GM23338 (cell line): ENCODE measurements around the gene MARS2. TPM values are rescaled to one million over a fixed set of nuclear protein-coding genes. Genes with fewer than 3 reads are reported as not detected.
"Not testable (repeated sequence)": the region's sequence is repeated elsewhere in the genome, so short reads cannot be mapped to it uniquely, and the experiment has no call there.

ENCODE experiments used
- ATAC-seq: fragments of 200-7000 bp; cut with Tn5 transposase; 3 replicates; pipeline ENCODE4 v1.9.1; 2020
- DNase-seq: peaks from one replicate; pipeline ENCODE4 v3.0.0-alpha.2; 2015; ENCODE audit warnings: low spot score
- H2AFZ ChIP-seq: fragments of 200-600 bp; sonication (generic); 2 replicates; pipeline ENCODE4 v1.8.0; 2016; ENCODE audit warnings: antibody characterized with exemption, mild to moderate bottlenecking, moderate library complexity
- H3F3A ChIP-seq: fragments of 200-600 bp; sonication (generic); replicated peaks from 2 replicates; pipeline ENCODE4 v1.8.0; 2017; ENCODE audit warnings: antibody characterized with exemption, mixed run types, low read depth
- H3K27ac ChIP-seq: fragments of 200-600 bp; sonication (generic); 2 replicates; pipeline ENCODE4 v1.6.1; 2016; ENCODE audit warnings: low read depth
- H3K27me3 ChIP-seq: fragments of 200-600 bp; sonication (generic); 2 replicates; pipeline ENCODE4 v1.8.0; 2016; ENCODE audit warnings: mild to moderate bottlenecking, mixed run types, moderate library complexity; ENCODE audit not compliant: insufficient read depth
- H3K36me3 ChIP-seq: fragments of 200-600 bp; sonication (generic); 2 replicates; pipeline ENCODE4 v1.8.0; 2016; ENCODE audit warnings: mild to moderate bottlenecking; ENCODE audit not compliant: insufficient read depth
- H3K4me1 ChIP-seq: fragments of 200-600 bp; sonication (generic); 2 replicates; pipeline ENCODE4 v1.8.0; 2016; ENCODE audit warnings: mild to moderate bottlenecking, moderate library complexity; ENCODE audit not compliant: insufficient read depth
- H3K4me2 ChIP-seq: fragments of 200-600 bp; sonication (generic); 2 replicates; pipeline ENCODE4 v1.7.1; 2017; ENCODE audit warnings: mixed run types
- H3K4me3 ChIP-seq: fragments of 200-600 bp; sonication (generic); 2 replicates; pipeline ENCODE4 v1.6.1; 2016; ENCODE audit warnings: mixed run types
- H3K79me2 ChIP-seq: fragments of 200-600 bp; sonication (generic); replicated peaks from 2 replicates; pipeline ENCODE4 v1.8.0; 2017; ENCODE audit warnings: mild to moderate bottlenecking; ENCODE audit not compliant: insufficient read depth
- H3K9me2 ChIP-seq: fragments of 200-600 bp; sonication (generic); 2 replicates; pipeline ENCODE4 v1.8.0; 2017; ENCODE audit not compliant: insufficient read depth
- H4K20me1 ChIP-seq: fragments of 200-600 bp; sonication (generic); replicated peaks from 2 replicates; pipeline ENCODE4 v1.8.0; 2017; ENCODE audit warnings: mild to moderate bottlenecking; ENCODE audit not compliant: insufficient read depth
- H3K27ac Mint-ChIP-seq: 2 replicates; pipeline ENCODE4 v1.8.0; 2020; ENCODE audit warnings: inconsistent platforms, mild to moderate bottlenecking, moderate library complexity, mixed read lengths
- H3K27me3 Mint-ChIP-seq: 3 replicates; pipeline ENCODE4 v1.8.0; 2022; ENCODE audit warnings: low read depth, mild to moderate bottlenecking, moderate library complexity, mixed read lengths, inconsistent platforms; ENCODE audit not compliant: insufficient read depth, poor library complexity
- H3K36me3 Mint-ChIP-seq: 3 replicates; pipeline ENCODE4 v1.8.0; 2021; ENCODE audit warnings: low read depth, mild to moderate bottlenecking, inconsistent platforms, moderate library complexity, mixed read lengths
- H3K4me1 Mint-ChIP-seq: 3 replicates; pipeline ENCODE4 v1.8.0; 2020; ENCODE audit warnings: mild to moderate bottlenecking, inconsistent platforms, mixed read lengths
- H3K4me3 Mint-ChIP-seq: 3 replicates; pipeline ENCODE4 v1.8.0; 2021; ENCODE audit warnings: moderate library complexity, mild to moderate bottlenecking, inconsistent platforms, mixed read lengths
- H3K9me3 Mint-ChIP-seq: 3 replicates; pipeline ENCODE4 v1.8.0; 2020; ENCODE audit warnings: moderate library complexity, mild to moderate bottlenecking, inconsistent platforms, mixed read lengths
- EZH2 ChIP-seq: fragments of 200-600 bp; sonication (generic); IDR thresholded peaks from one replicate; pipeline ENCODE4 v1.8.0; 2017; ENCODE audit warnings: antibody characterized with exemption, mild to moderate bottlenecking, low read depth; ENCODE audit not compliant: unreplicated experiment
- JUNB ChIP-seq: IDR thresholded peaks from one replicate; pipeline ENCODE4 v1.6.1; 2016; ENCODE audit warnings: antibody characterized with exemption; ENCODE audit not compliant: unreplicated experiment
- NANOG ChIP-seq: IDR thresholded peaks from 2 replicates; pipeline ENCODE4 v1.6.1; 2016; ENCODE audit warnings: antibody characterized with exemption, borderline replicate concordance
- POLR2AphosphoS5 ChIP-seq: IDR thresholded peaks from 2 replicates; pipeline ENCODE4 v1.6.1; 2016; ENCODE audit warnings: antibody characterized with exemption, low read depth
- STAT1 ChIP-seq: IDR thresholded peaks from one replicate; pipeline ENCODE4 v1.6.1; 2016; ENCODE audit warnings: antibody characterized with exemption; ENCODE audit not compliant: unreplicated experiment
- ZNF331 ChIP-seq: fragments of 250-450 bp; sonication (Bioruptor Pico); IDR thresholded peaks from 2 replicates; pipeline ENCODE4 v1.5.0; 2020; ENCODE audit warnings: low read depth, mild to moderate bottlenecking, moderate library complexity
- polyA plus RNA-seq: library from polyadenylated mRNA; unstranded; fragments of >200 nt; fragmentation: Nextera tagmentation; extraction: Ambion mirVana; gene quantifications from 2 replicates; pipeline ENCODE4 v1.2.1, GENCODE V29; 2016
- total RNA-seq: library from RNA; depleted of rRNA; stranded (reverse); fragments of >200 nt; shearing (Covaris generic); gene quantifications from 2 replicates; pipeline ENCODE4 v1.2.3, GENCODE V29; 2014
- TF ChIP-seq, protein P1 (sequence below): IDR thresholded peaks from 2 replicates; pipeline ENCODE4 v1.6.1; 2016; ENCODE audit warnings: antibody characterized with exemption
- TF ChIP-seq, protein P2 (sequence below): IDR thresholded peaks from one replicate; pipeline ENCODE4 v1.6.1; 2018; ENCODE audit warnings: antibody characterized with exemption; ENCODE audit not compliant: unreplicated experiment

Gene MARS2
- total and polyA plus RNA-seq, 2 experiments from 2014 or later: 13.7 to 48.2 TPM

DNA sequence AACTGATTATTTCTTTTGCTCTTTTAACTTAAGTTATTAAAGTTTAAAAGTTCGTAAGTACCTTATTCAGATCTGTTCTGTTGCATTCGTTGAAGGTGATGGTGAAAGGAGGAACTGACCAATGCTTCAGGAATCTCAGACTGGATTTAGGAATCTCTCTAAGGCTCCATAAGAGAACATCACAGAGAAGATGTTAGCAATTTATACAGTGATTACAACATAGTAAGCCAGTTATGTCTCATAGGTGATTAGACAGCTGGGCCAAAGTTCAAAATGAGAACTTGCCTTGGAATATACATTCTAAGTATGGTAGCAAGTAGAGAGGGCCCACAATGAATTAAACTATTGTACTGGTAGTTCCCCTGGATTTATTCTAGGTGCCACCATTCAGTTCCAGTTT lies 3.2 kb downstream of the MARS2 start (continued):
- TF ChIP-seq, protein P1, sequence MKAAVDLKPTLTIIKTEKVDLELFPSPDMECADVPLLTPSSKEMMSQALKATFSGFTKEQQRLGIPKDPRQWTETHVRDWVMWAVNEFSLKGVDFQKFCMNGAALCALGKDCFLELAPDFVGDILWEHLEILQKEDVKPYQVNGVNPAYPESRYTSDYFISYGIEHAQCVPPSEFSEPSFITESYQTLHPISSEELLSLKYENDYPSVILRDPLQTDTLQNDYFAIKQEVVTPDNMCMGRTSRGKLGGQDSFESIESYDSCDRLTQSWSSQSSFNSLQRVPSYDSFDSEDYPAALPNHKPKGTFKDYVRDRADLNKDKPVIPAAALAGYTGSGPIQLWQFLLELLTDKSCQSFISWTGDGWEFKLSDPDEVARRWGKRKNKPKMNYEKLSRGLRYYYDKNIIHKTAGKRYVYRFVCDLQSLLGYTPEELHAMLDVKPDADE: no peak
- TF ChIP-seq, protein P2, sequence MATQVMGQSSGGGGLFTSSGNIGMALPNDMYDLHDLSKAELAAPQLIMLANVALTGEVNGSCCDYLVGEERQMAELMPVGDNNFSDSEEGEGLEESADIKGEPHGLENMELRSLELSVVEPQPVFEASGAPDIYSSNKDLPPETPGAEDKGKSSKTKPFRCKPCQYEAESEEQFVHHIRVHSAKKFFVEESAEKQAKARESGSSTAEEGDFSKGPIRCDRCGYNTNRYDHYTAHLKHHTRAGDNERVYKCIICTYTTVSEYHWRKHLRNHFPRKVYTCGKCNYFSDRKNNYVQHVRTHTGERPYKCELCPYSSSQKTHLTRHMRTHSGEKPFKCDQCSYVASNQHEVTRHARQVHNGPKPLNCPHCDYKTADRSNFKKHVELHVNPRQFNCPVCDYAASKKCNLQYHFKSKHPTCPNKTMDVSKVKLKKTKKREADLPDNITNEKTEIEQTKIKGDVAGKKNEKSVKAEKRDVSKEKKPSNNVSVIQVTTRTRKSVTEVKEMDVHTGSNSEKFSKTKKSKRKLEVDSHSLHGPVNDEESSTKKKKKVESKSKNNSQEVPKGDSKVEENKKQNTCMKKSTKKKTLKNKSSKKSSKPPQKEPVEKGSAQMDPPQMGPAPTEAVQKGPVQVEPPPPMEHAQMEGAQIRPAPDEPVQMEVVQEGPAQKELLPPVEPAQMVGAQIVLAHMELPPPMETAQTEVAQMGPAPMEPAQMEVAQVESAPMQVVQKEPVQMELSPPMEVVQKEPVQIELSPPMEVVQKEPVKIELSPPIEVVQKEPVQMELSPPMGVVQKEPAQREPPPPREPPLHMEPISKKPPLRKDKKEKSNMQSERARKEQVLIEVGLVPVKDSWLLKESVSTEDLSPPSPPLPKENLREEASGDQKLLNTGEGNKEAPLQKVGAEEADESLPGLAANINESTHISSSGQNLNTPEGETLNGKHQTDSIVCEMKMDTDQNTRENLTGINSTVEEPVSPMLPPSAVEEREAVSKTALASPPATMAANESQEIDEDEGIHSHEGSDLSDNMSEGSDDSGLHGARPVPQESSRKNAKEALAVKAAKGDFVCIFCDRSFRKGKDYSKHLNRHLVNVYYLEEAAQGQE: no peak
- TF ChIP-seq ZNF331 (CRISPR knock-in tag): no peak
- TF ChIP-seq JUNB: no peak
- no peak for TF ChIP-seq NANOG

DNA sequence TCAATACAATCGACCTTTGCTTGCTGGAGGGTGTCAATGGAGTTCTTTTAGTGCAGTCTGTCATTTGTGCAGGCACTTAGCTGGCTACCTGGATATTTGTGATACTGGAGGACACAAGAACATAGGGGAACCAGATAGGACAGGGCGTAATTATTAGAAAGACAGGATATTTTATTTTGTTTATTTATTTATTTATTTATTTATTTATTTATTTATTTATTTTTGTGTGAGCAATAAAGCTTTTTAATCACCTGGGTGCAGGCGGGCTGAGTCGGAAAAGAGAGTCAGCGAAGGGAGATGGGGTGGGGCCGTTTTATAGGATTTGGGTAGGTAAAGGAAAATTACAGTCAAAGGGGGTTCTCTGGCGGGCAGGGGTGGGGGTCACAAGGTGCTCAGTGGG lies 4.0 kb downstream of the MARS2 start:
- not testable (repeated sequence) for H3K27ac Mint-ChIP-seq, H3K27ac ChIP-seq, H3K36me3 ChIP-seq, DNase-seq, H2AFZ ChIP-seq, H3K27me3 ChIP-seq, H3F3A ChIP-seq, H3K9me3 Mint-ChIP-seq, H3K9me2 ChIP-seq, ATAC-seq
- peaks cover 14% of the 10 kb centered on the region for H3K27me3 Mint-ChIP-seq
- H3K4me1 Mint-ChIP-seq: peaks cover 28% of the 10 kb centered on the region
- Histone ChIP-seq H3K4me2 (peak overlapping the region; percentile 75), H3K4me3 (peak overlapping the region; percentile 81), H3K4me1 (peaks cover 21% of the 10 kb centered on the region), H3K79me2 (peaks cover 85% of the 10 kb centered on the region), H4K20me1 (peaks cover 33% of the 10 kb centered on the region)
- peak overlapping the region; percentile 92 for H3K4me3 Mint-ChIP-seq
- H3K36me3 Mint-ChIP-seq: peaks cover 46% of the 10 kb centered on the region

DNA sequence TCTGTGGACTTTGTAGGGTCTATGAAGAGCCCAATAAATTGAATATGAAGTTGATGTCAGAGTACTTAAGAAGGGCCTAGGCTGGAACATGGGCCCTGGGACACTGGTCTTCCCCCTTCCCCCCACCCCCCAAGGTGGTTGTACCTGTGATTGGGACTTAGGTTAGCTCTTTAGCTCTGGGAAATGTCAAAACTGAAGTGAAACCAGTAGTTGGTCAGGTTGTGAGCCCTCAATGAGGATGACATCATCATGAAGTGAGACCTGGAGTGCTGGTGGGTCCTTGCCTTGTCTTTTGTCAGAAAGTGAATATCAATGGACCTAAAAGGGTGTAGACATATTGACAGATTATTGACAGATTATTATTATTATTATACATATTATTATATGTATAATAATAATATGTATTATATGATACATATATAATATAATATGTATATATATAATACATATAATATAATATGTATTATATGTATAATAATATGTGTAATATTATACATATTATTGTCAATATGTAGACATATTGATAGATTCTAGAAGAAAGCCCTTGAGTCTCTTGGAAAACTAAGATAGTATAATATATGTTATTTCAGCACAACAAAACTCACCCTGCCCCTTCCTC lies 5.4 kb downstream of the MARS2 start:
- Histone ChIP-seq H3K4me2 (no peak overlapping the region), H3K36me3 (peaks cover 10% of the 10 kb centered on the region; the same call in 1 of the 2 replicates), H3K4me1 (peaks cover 14% of the 10 kb centered on the region), H3K27me3 (no peaks in the 10 kb centered on the region), H3F3A (no peaks in the 10 kb centered on the region), H4K20me1 (peaks cover 33% of the 10 kb centered on the region), H2AFZ (no peak overlapping the region), H3K9me2 (no peaks in the 10 kb centered on the region), H3K27ac (no peak overlapping the region), H3K4me3 (no peak overlapping the region), H3K79me2 (peaks cover 85% of the 10 kb centered on the region)
- ATAC-seq: no peak
- no peak for DNase-seq
- H3K9me3 Mint-ChIP-seq: no peaks in the 10 kb centered on the region
- TF ChIP-seq STAT1 (no peak), EZH2 (no peak), POLR2AphosphoS5 (no peak)
- no peak overlapping the region for H3K4me3 Mint-ChIP-seq
- no peak overlapping the region for H3K27ac Mint-ChIP-seq
- H3K27me3 Mint-ChIP-seq: peaks cover 7% of the 10 kb centered on the region
- H3K4me1 Mint-ChIP-seq: peaks cover 24% of the 10 kb centered on the region
- H3K36me3 Mint-ChIP-seq: peaks cover 48% of the 10 kb centered on the region
